ENCODE data around the gene TEX44.

The TEX44 gene

DNA sequence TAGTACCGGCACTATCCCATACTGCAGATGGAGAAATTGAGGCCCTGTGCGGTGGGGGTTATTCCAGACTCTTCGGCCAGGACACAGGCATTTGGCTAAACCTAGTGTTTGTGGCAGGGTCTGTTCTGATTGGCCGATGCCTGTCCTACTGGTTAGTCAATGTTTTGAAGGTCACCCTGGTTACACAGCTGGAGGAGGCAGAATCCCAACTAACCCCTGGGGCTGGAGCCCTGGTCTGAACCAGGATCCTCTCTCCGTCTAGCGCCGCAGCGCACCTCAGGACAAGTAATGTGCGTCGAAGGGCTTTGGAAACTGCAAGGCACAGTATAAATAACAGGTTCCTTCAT lies 19.4 kb downstream of the TEX44 start:
- TF ChIP-seq, protein P1, sequence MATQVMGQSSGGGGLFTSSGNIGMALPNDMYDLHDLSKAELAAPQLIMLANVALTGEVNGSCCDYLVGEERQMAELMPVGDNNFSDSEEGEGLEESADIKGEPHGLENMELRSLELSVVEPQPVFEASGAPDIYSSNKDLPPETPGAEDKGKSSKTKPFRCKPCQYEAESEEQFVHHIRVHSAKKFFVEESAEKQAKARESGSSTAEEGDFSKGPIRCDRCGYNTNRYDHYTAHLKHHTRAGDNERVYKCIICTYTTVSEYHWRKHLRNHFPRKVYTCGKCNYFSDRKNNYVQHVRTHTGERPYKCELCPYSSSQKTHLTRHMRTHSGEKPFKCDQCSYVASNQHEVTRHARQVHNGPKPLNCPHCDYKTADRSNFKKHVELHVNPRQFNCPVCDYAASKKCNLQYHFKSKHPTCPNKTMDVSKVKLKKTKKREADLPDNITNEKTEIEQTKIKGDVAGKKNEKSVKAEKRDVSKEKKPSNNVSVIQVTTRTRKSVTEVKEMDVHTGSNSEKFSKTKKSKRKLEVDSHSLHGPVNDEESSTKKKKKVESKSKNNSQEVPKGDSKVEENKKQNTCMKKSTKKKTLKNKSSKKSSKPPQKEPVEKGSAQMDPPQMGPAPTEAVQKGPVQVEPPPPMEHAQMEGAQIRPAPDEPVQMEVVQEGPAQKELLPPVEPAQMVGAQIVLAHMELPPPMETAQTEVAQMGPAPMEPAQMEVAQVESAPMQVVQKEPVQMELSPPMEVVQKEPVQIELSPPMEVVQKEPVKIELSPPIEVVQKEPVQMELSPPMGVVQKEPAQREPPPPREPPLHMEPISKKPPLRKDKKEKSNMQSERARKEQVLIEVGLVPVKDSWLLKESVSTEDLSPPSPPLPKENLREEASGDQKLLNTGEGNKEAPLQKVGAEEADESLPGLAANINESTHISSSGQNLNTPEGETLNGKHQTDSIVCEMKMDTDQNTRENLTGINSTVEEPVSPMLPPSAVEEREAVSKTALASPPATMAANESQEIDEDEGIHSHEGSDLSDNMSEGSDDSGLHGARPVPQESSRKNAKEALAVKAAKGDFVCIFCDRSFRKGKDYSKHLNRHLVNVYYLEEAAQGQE (IDR thresholded peaks at IDR 0.05; ENCODE audit: low read depth): no peak
- TF ChIP-seq, protein P2, sequence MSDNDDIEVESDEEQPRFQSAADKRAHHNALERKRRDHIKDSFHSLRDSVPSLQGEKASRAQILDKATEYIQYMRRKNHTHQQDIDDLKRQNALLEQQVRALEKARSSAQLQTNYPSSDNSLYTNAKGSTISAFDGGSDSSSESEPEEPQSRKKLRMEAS (IDR thresholded peaks at IDR 0.05): no peak
- TF ChIP-seq CREB1 (IDR thresholded peaks at IDR 0.05; ENCODE audit: low read depth) (no peak), TCF12 (IDR thresholded peaks at IDR 0.05; ENCODE audit: low read depth) (no peak; the same call in 1 of the 2 replicates), FOXM1 (IDR thresholded peaks at IDR 0.05; ENCODE audit: borderline replicate concordance, low read depth) (no peak), CEBPB (IDR thresholded peaks at IDR 0.05) (no peak), EGR1 (IDR thresholded peaks at IDR 0.05) (no peak), RAD21 (IDR thresholded peaks at IDR 0.05; ENCODE audit: low read depth) (no peak), NFIC (IDR thresholded peaks at IDR 0.05) (peak; percentile 32; the same call in 1 of the 2 replicates), ZBTB7A (IDR thresholded peaks at IDR 0.05; ENCODE audit: low read depth) (no peak), YY1 (IDR thresholded peaks at IDR 0.05; ENCODE audit: low read depth) (no peak), TAF1 (IDR thresholded peaks at IDR 0.05; ENCODE audit: low read depth) (0 out of 2 replicates have a peak, but pooled peaks have one; percentile 36), EP300 (IDR thresholded peaks at IDR 0.05; ENCODE audit: borderline replicate concordance) (peak; percentile 6; the same call in 1 of the 2 replicates), TEAD4 (IDR thresholded peaks at IDR 0.05) (no peak)
- TF ChIP-seq, protein P3, sequence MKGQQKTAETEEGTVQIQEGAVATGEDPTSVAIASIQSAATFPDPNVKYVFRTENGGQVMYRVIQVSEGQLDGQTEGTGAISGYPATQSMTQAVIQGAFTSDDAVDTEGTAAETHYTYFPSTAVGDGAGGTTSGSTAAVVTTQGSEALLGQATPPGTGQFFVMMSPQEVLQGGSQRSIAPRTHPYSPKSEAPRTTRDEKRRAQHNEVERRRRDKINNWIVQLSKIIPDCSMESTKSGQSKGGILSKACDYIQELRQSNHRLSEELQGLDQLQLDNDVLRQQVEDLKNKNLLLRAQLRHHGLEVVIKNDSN (IDR thresholded peaks at IDR 0.05): no peak

DNA sequence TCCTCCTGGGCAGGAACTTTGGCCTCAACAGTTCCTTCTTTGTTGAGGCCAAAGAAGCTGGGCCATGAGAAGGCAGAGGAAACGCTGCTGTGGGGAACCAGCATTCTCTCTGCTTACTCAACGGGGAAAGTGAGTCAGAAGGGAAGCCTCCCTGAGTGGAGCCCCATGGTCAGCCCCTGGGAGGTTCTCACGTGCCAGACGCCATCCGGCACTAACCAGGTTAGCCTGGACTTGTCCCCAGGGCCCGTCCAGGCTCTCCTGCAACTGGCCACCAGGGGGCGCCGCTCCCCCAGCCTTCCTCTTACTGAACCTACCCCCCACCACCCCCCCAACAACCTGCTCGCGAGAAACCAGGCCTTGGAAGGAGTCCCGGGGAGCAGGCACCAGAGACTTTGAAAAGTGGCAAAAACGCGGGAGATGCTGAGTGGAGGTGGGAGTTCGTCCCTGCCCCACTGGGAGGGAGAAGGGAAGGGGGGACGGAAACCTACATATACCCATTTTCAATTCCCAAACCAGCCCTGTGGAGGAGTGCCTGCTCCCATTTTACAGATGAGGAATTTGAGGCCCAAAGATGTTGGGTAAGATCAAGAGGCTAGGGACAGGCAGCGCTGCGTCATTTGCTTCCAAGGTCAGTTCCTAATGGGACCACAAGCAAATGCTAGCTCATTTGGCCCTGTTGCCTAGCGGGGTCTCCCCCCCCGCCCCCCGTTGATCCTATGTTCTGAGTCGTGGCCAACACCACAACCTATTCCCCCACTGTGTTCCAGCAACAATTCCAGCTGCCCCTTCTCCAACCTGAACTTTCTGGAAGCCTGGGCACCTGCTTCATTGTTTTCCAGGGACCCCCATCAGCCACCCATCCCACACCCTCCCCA lies 20.0 kb downstream of the TEX44 start:
- TF ChIP-seq CEBPB (IDR thresholded peaks at IDR 0.05) (no peak), EGR1 (IDR thresholded peaks at IDR 0.05) (no peak), ZBTB7A (IDR thresholded peaks at IDR 0.05; ENCODE audit: low read depth) (peak; percentile 18; the same call in 1 of the 2 replicates), TCF12 (IDR thresholded peaks at IDR 0.05; ENCODE audit: low read depth) (peak; percentile 55; the same call in 1 of the 2 replicates), EP300 (IDR thresholded peaks at IDR 0.05; ENCODE audit: borderline replicate concordance) (peak; percentile 23; the same call in 1 of the 2 replicates), RAD21 (IDR thresholded peaks at IDR 0.05; ENCODE audit: low read depth) (peak; percentile 93), FOXM1 (IDR thresholded peaks at IDR 0.05; ENCODE audit: borderline replicate concordance, low read depth) (0 out of 2 replicates have a peak, but pooled peaks have one; percentile 28), NFIC (IDR thresholded peaks at IDR 0.05) (0 out of 2 replicates have a peak, but pooled peaks have one; percentile 6), YY1 (IDR thresholded peaks at IDR 0.05; ENCODE audit: low read depth) (no peak; the same call in 1 of the 2 replicates), TAF1 (IDR thresholded peaks at IDR 0.05; ENCODE audit: low read depth) (0 out of 2 replicates have a peak, but pooled peaks have one; percentile 27), CREB1 (IDR thresholded peaks at IDR 0.05; ENCODE audit: low read depth) (no peak), TEAD4 (IDR thresholded peaks at IDR 0.05) (no peak)
- TF ChIP-seq, protein P3 (IDR thresholded peaks at IDR 0.05): peak; percentile 73
- TF ChIP-seq, protein P1 (IDR thresholded peaks at IDR 0.05; ENCODE audit: low read depth): no peak
- TF ChIP-seq, protein P2 (IDR thresholded peaks at IDR 0.05): peak; percentile 82

DNA sequence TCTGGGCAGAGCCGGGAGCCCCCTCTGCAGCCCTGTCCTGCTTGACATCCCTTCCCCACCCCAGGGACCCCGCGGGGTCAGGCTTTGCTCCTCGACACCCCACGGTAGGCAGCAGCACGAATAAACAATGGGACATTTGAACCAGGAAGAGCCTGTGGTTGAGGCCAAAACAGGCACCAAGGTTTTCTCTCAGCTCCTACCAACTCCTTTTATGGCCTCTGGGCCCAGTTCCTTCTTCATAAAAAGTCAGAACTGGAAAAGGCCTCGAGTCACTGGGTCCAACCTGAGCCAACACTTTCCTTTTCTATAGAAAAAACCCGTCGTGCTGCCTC lies 20.6 kb downstream of the TEX44 start:
- TF ChIP-seq, protein P2 (IDR thresholded peaks at IDR 0.05): no peak
- TF ChIP-seq TAF1 (IDR thresholded peaks at IDR 0.05; ENCODE audit: low read depth) (no peak), NFIC (IDR thresholded peaks at IDR 0.05) (no peak), YY1 (IDR thresholded peaks at IDR 0.05; ENCODE audit: low read depth) (no peak), CREB1 (IDR thresholded peaks at IDR 0.05; ENCODE audit: low read depth) (no peak), ZBTB7A (IDR thresholded peaks at IDR 0.05; ENCODE audit: low read depth) (no peak), TCF12 (IDR thresholded peaks at IDR 0.05; ENCODE audit: low read depth) (no peak), CEBPB (IDR thresholded peaks at IDR 0.05) (no peak)

DNA sequence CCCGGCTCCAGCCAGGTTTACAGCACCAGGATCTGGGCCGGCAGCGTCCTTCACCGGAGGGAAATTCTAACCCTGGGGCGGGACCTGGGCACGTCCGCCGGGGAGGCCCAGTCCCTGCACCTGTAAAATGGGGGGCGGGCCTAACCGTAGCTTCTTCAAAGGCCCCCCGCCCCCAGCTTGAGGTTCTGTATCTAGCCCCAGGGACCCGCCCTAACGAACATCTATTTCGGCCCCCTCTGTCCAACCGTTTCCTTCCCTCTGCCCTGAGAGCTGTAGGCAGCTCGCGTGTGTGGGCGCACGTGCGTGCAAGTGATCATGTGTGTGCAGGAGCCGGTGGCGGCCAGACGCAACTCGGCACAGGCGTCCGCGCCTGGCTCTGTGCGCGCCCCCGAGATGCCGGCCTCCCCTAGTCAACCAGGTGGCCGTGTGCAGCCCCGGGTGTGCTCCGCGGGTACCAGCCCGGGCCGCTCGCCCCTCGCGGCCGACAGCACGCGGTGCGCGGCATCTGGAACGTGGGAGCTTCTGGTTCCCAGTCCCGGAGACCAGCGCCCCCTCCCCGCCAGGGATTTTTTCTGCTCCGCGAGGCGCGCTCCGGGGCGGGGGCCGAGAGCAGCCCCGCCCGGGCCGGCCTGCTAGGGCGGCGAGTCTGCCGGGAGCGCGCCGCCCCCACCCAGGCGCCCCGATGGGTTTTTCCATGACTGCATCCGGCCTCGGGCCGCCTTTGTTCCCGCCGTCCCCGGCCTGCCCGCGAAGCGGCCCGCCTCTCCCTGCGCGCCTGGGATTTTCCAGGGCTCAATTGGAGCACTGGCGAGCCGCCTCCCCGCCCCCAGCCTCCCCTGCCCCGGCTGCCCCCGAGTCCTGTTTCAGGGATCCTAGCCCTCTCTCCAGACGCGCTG lies 21.2 kb downstream of the TEX44 start:
- TF ChIP-seq CEBPB (IDR thresholded peaks at IDR 0.05) (no peak), TCF12 (IDR thresholded peaks at IDR 0.05; ENCODE audit: low read depth) (peak; percentile 72), TEAD4 (IDR thresholded peaks at IDR 0.05) (no peak), EGR1 (IDR thresholded peaks at IDR 0.05) (peak; percentile 31; the same call in 1 of the 2 replicates), TAF1 (IDR thresholded peaks at IDR 0.05; ENCODE audit: low read depth) (peak; percentile 68; the same call in 1 of the 2 replicates), ZBTB7A (IDR thresholded peaks at IDR 0.05; ENCODE audit: low read depth) (peak; percentile 89)
- TF ChIP-seq, protein P2 (IDR thresholded peaks at IDR 0.05): peak; percentile 96
- TF ChIP-seq, protein P3 (IDR thresholded peaks at IDR 0.05): peak; percentile 64
